Uterus (tissue), 2 donors: ENCODE data around the gene C1QC.

ENCODE experiments used
- CTCF ChIP-seq, 4 experiments: fragments of 200-600 bp in 2 of 4; fragments of 450-650 bp in 2 of 4; sonication (generic) in 2 of 4; IDR thresholded peaks; one replicate each; pipeline ENCODE4 v1.5.1; 2016 to 2019; ENCODE audit warnings: antibody characterized with exemption in 4 of 4, mild to moderate bottlenecking in 2 of 4, moderate library complexity in 1 of 4
- POLR2A ChIP-seq, 2 donors: fragments of 450-650 bp; IDR thresholded peaks; one replicate each; pipeline ENCODE4 v1.6.1; 2016; ENCODE audit warnings: antibody characterized with exemption in 2 of 2, mild to moderate bottlenecking in 1 of 2, moderate library complexity in 1 of 2

DNA sequence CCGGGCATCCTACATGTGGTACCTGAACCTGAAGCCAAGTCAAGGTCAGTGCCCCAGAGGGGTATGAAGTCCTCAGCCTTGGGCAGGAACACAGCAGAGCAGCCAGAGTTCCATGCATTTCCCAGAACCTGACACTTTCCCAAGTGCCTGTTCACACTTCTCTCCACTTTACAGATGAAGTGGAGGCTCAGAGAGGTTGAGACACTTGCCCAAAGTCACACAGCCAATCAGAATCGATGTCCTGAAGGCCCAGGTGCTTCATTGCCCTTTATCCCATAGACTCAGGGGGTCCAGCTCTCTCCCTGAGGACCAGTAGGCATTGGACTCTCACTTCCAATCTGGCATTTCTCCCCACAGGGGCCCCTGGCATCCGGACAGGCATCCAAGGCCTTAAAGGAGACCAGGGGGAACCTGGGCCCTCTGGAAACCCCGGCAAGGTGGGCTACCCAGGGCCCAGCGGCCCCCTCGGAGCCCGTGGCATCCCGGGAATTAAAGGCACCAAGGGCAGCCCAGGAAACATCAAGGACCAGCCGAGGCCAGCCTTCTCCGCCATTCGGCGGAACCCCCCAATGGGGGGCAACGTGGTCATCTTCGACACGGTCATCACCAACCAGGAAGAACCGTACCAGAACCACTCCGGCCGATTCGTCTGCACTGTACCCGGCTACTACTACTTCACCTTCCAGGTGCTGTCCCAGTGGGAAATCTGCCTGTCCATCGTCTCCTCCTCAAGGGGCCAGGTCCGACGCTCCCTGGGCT, 4.8 kb upstream of the C1QC start:
- TF ChIP-seq CTCF (IDR thresholded peaks at IDR 0.05) (no peak), POLR2A (IDR thresholded peaks at IDR 0.05) (no peak)
